Activated T-cell treated with anti-CD3 and anti-CD28 coated beads for 24 hours (primary cell): Measurements from ENCODE around the gene ZNHIT3.
A peak's percentile ranks its signal among the peaks of the same experiment; 100 is the strongest.

ENCODE experiments used
- DNase-seq: peaks from one replicate; pipeline ENCODE4 v3.0.0-alpha.2; 2020; ENCODE audit warnings: low read depth

Gene ZNHIT3

GRCh38 chr17:36512641-36513040 lies 26.2 kb downstream of the ZNHIT3 start:
- no peak for DNase-seq

- no peak for DNase-seq
Measured at GRCh38 chr17:36514856-36515255, 28.4 kb downstream of the ZNHIT3 start.

- DNase-seq = no peak
Measured at GRCh38 chr17:36515837-36516236, 29.4 kb downstream of the ZNHIT3 start.

- DNase-seq = no peak
Measured at GRCh38 chr17:36523113-36523512, 36.6 kb downstream of the ZNHIT3 start.

- no peak for DNase-seq
Measured at GRCh38 chr17:36524428-36524876, 38.0 kb downstream of the ZNHIT3 start.

- DNase-seq = no peak
Measured at GRCh38 chr17:36525113-36525512, 38.6 kb downstream of the ZNHIT3 start.

GRCh38 chr17:36525888-36526287 lies 39.4 kb downstream of the ZNHIT3 start:
- no peak for DNase-seq

- no peak for DNase-seq
Measured at GRCh38 chr17:36527621-36528250, 41.3 kb downstream of the ZNHIT3 start.

GRCh38 chr17:36529121-36529520 lies 42.6 kb downstream of the ZNHIT3 start:
- no peak for DNase-seq

- no peak for DNase-seq
Measured at GRCh38 chr17:36532435-36532975, 46.0 kb downstream of the ZNHIT3 start.

GRCh38 chr17:36533935-36534839 lies 47.7 kb downstream of the ZNHIT3 start:
- DNase-seq = peak; percentile 45

GRCh38 chr17:36534840-36535668 lies 48.6 kb downstream of the ZNHIT3 start, which contains the start of the genes MYO19 and PIGW:
TSS of gene MYO19 (minus strand) at chr17:36534868. CDS start at chr17:36532538, 2,330 bp downstream.
TSS of gene PIGW (plus strand) at chr17:36534987. CDS start at chr17:36537102, 2,115 bp downstream.
- DNase-seq = peak; percentile 86

GRCh38 chr17:36535669-36536081 lies 49.2 kb downstream of the ZNHIT3 start:
- DNase-seq = no peak

- no peak for DNase-seq
Measured at GRCh38 chr17:36540696-36541095, 54.2 kb downstream of the ZNHIT3 start.

GRCh38 chr17:36542755-36543154 lies 56.3 kb downstream of the ZNHIT3 start:
- no peak for DNase-seq

GRCh38 chr17:36544044-36544306 lies 57.5 kb downstream of the ZNHIT3 start:
- no peak for DNase-seq

- peak; percentile 85 for DNase-seq
Measured at GRCh38 chr17:36544307-36545076, 58.0 kb downstream of the ZNHIT3 start, which contains the start of gene GGNBP2. TSS of gene GGNBP2 (plus strand) at chr17:36544919. CDS start at chr17:36545725, 806 bp downstream.

- DNase-seq = no peak
Measured at GRCh38 chr17:36545077-36545464, 58.6 kb downstream of the ZNHIT3 start.
